NAMALWA (cell line): Measurements from ENCODE around the gene PDGFA.

Experiments used
- DNase-seq: peaks from one replicate; pipeline ENCODE4 v3.0.0-alpha.2; 2015; ENCODE audit warnings: low spot score

Gene PDGFA

GRCh38 chr7:489876-490275 lies 29.8 kb downstream of the PDGFA start:
- DNase-seq: no peak

- DNase-seq: no peak
These were observed 33.4 kb downstream of the PDGFA start for GRCh38 chr7:486216-486743.

GRCh38 chr7:485188-486081 lies 34.2 kb downstream of the PDGFA start:
- DNase-seq: no peak

GRCh38 chr7:484356-485101 lies 35.1 kb downstream of the PDGFA start:
- DNase-seq: no peak

GRCh38 chr7:483656-484355 lies 35.8 kb downstream of the PDGFA start:
- DNase-seq: no peak

- DNase-seq: no peak
These were observed 37.0 kb downstream of the PDGFA start for GRCh38 chr7:482521-483083.

- no peak for DNase-seq
These were observed 38.3 kb downstream of the PDGFA start for GRCh38 chr7:481219-481930.

- no peak for DNase-seq
These were observed 39.0 kb downstream of the PDGFA start for GRCh38 chr7:480531-481218.

GRCh38 chr7:479948-480499 lies 39.6 kb downstream of the PDGFA start:
- DNase-seq: no peak

GRCh38 chr7:479115-479947 lies 40.3 kb downstream of the PDGFA start:
- DNase-seq: peak; percentile 31

- DNase-seq: no peak
These were observed 41.9 kb downstream of the PDGFA start for GRCh38 chr7:477626-478220.

- DNase-seq: no peak
These were observed 42.8 kb downstream of the PDGFA start for GRCh38 chr7:476736-477360.

- DNase-seq: no peak
These were observed 43.6 kb downstream of the PDGFA start for GRCh38 chr7:475951-476441.

GRCh38 chr7:475425-475728 lies 44.3 kb downstream of the PDGFA start:
- no peak for DNase-seq

GRCh38 chr7:474605-475424 lies 44.8 kb downstream of the PDGFA start:
- DNase-seq: no peak

GRCh38 chr7:473870-474604 lies 45.6 kb downstream of the PDGFA start:
- no peak for DNase-seq

GRCh38 chr7:473211-473734 lies 46.4 kb downstream of the PDGFA start:
- no peak for DNase-seq
